HG02885 (cell line): Measurements from ENCODE around the gene HES5.

ENCODE experiments used
- ATAC-seq: cut with Tn5 transposase; IDR thresholded peaks from one replicate; pipeline ENCODE4 v1.9.1; 2021; ENCODE audit warnings: mild to moderate bottlenecking; ENCODE audit not compliant: unreplicated experiment, poor library complexity

HES5 gene

GRCh38 chr1:2502661-2503553 lies 27.2 kb downstream of the HES5 start:
- ATAC-seq: no peak

DNA sequence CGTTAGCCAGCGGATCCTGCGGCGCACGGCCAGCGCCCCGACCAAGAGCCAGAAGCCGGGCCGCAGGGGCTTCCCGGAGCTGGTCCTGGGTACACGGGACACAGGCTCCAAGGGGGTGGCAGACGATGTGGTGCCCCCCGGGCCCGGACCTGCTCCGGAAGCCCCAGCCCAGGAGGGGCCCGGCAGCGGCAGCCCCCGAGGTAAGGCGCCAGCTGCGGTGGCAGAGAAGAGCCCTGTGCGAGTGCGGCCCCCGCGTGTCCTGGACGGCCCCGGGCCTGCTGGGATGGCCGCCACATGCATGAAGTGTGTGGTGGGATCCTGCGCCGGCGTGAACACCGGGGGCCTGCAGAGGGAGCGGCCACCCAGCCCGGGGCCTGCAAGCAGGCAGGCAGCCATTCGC lies 27.9 kb downstream of the HES5 start:
- no peak for ATAC-seq

DNA sequence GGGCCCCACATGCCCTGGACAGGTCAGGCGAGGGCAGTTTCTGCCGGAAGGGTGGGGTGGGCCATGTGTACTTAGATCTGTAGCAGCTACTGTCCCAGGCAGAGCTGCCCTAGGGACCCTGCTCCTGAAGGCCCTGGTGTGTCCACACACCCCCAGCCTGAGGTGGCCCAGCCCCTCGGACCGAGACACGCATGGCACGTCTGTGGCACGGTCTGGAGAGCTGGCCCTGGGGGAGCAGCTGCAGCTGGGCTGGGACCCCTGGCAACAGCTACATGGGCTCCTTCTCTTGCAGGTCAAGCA lies 28.3 kb downstream of the HES5 start:
- ATAC-seq: no peak

DNA sequence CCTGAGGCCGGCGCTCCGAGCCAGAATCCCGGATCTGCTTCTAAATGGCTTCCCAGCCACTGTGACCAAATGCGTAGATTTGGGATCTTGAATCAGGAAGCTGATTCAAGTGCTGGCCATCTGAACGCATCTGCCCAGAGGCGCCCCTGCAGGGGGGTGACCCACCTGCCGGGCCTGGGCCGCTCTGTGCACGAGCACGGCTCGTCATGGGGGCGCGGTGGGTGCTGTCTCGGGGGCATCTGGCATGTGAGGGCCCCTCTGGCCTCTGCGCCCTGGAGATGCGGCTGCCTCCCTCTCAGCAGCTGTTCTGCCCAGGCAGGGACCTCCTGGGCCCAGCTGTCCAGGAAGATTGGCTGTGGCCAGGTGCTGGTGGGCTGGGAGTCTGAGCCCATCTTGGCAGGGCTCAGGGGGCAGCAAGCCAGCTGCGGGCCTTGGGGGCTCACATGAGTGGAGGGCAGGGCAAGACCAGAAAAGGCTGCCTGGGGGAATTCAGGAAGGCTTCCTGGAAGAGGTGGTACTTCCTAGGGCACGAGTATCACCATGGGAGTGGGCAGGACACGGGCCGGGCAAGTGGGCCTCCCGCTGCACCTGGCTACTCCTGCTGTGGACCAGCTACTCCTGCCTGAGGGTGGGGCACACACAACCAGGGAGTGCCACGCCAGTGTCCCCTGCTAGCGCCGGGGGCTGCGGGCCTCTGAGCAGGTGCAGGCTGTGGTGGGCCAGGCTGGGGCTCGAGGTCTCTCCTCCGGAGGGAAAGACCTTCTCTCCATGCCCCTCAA lies 28.8 kb downstream of the HES5 start:
- ATAC-seq: no peak

DNA sequence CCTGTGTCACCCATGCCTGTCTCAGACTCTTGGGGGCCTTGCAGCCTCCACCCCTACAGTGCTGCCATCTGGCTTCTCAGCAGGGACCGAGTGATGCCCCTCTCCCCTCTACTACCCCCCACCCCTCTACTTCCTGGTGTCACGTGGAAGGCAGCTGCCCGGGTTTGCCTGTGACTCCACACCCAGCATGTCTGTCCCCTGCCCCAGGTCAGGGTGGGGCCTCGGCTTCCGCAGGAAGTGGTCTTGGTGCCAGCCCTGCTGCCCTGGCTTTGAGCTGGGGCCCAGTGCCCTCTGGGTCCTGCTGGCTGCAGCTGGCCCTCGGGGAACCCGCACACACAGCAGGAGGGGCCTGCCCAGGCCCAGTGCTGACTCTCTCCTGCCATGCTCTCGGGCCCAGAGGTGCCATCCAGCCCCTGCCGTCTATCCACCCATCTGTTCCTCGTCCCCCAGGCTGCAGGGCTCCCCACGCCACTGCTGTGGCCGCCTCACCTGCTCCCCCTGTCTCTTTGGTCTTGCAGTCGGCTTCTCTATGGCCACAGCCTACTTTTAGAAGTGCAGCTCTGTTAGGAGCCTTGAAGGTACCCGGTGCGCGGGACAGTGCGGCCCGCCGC lies 30.0 kb downstream of the HES5 start:
- ATAC-seq: no peak

DNA sequence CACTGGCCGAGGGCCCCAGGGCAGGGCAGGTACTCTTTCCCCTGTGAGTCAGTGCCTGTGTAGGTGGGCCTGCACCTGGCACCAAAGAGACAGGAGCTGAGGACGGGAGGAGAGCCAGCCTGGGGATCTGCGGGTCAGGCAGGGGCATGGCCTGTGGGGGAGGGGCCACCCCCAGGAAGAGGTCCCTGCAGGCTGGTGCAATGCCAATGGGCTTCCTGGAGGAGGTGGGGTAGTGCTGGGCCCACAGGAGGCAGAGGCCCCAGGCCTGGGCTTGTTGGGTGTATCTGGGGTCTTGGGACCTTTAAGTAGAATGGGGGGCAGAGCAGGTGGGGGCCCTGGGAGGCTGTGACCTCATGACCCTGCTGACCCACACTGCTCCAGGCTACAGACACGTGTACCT lies 30.8 kb downstream of the HES5 start:
- no peak for ATAC-seq

DNA sequence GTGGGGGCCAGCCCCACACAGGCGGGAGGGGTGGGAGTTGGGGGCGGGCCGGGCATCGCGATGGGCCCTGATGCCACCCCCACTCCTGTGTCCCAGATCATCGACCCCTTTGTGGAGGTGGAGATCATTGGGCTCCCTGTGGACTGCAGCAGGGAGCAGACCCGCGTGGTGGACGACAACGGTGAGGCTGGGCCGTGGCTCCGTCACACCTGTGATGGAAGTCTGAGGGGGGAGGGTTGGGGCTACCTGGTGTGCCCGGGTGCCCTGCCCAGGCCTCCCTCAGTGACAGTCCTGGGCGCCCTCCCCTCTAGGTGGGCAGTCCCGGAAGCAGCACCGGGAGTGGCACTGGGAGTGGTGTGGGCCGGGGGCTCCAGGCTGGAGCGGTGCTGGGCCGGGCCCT lies 31.4 kb downstream of the HES5 start:
- no peak for ATAC-seq

GRCh38 chr1:2497891-2498290 lies 32.2 kb downstream of the HES5 start:
- ATAC-seq: no peak

GRCh38 chr1:2496746-2497145 lies 33.3 kb downstream of the HES5 start:
- no peak for ATAC-seq

DNA sequence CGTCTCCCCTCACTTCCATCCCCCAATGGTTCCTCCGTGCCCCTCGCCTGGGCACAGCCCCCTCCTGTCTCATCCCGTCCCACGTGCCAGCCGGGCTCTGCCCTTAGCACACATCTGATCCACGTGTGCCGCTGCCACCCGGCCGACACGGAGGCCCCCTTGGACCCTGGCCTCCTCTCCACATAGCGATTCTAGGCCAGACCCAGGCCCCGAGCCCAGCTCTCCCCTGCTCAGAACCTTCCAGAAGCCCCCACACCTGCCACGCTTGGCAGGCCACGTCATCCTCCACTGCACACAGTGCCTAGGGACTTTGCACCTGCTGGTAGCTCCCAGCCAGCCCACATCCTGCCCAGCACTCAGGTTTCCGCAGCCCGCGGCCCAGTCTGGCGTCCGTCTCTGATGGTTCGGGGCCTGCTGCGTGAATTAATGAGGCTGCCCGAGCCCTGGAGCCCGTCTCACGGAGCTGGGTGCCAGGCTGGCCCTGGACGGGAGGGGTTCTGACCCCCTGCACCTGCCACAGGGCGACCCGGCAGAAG lies 33.9 kb downstream of the HES5 start:
- no peak for ATAC-seq

DNA sequence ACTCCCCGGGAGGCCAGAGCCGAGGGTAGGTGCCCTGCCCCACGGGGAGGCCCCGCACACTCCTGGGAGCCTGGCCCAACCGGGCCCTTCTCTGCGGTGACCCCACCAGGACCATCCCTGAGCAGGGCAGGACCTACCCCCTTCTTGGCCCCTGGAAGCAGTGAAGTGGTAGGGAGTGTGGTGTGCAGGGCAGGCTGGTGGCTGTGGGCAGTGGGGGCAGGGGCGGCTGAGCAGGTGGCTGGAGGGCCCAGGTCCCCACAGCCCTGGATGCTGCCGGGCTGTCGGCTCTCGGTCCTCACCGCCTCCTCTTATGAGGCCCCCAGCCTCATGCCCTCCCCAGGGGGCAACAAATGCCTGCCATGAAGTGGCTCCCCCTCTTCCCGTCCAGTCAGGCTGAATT lies 34.5 kb downstream of the HES5 start:
- no peak for ATAC-seq

GRCh38 chr1:2495026-2495425 lies 35.0 kb downstream of the HES5 start:
- no peak for ATAC-seq

- no peak for ATAC-seq
Observed at GRCh38 chr1:2494323-2494693, 35.8 kb downstream of the HES5 start.

DNA sequence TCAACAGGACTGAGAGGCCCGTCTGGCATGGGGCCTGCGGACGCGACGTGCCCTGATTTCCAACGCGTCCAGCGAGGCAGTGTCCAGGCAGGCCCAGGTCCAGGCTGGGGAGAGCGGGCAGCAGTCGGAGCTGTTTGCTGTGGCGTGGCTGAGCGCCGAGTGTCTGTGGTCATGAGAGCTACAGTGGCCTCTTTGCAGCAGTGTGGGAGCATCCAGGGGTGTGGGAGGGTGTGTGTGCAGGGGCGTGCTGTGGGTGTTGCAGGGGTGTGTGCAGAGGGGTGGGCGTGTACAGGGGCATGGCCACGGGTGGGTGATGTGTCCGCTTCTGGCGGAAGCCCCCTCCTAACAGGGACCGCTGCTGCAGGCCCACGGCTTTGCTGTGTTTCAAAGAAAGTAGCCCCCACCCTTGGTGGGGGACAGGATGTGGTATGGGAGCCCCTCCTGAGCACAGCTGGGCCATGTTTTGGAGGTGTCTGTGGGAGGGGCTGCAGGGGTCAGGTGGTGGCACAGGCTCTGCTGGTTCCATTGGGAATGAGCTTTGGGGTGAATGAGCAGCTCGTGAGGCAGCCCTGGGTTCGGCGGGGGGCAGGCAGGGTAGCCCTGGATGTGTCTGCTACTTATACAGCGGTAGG lies 36.3 kb downstream of the HES5 start:
- ATAC-seq: no peak

- no peak for ATAC-seq
Observed at GRCh38 chr1:2493218-2493617, 36.8 kb downstream of the HES5 start.

DNA sequence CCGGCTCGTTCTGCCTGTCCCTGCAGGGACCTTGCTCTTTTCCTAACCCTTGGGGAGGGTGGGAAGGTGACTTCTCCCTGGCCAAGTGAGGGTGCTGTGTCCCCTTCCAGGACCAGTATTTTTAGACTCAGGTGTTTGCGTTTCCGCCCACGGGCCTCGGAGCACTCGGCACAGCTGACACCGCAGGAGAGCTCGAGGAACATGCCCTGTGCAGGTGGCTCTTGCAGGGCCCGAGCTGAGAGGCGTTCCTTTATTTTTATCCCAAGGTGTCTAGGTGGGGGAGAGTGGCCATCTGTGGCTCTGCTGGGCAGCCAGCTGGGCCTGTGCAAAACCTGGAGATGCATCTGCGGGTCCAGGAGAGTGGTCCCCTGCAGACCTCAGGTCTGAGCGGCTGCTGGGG lies 38.0 kb downstream of the HES5 start:
- ATAC-seq: no peak

DNA sequence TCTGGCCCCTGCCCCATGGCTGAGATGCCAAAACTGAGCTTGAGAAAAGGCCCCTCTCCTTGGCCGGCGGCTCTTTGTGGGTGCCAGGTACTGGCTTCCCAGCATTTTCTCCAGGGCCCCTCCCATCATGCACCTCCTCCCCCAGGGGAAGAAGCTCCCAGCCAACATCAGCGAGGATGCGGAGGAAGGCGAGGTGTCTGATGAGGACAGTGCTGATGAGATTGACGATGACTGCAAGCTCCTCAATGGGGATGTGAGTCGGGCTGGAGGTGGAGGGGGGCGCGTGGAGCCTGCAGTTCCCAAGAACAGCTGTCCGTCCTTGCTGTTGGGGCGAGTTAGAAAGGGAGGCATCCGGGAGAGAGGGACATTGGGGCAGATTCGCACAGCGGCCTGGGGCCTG lies 40.4 kb downstream of the HES5 start:
- no peak for ATAC-seq

DNA sequence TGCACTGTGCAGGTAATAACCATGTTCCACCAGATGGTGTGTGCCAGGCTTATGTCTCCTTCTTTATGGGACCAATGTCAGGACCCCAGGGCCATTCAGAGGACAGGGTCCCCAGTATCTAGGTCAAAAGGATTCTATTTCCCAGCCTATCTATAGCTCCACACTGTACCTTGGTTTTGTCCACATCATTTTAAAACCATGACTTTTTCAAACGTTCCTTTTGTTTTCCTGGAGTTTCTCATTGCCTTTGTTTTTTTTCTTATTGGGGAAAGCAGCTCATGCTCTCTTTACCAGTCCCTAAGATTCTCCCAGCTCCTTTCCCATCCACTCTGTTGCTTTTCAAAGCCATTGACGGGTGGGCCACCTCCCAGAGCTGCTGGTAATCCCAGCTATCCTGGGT lies 41.4 kb downstream of the HES5 start:
- no peak for ATAC-seq

- ATAC-seq: no peak
Observed at GRCh38 chr1:2486558-2486957, 43.5 kb downstream of the HES5 start.

- no peak for ATAC-seq
Observed at GRCh38 chr1:2486041-2486440, 44.0 kb downstream of the HES5 start.

DNA sequence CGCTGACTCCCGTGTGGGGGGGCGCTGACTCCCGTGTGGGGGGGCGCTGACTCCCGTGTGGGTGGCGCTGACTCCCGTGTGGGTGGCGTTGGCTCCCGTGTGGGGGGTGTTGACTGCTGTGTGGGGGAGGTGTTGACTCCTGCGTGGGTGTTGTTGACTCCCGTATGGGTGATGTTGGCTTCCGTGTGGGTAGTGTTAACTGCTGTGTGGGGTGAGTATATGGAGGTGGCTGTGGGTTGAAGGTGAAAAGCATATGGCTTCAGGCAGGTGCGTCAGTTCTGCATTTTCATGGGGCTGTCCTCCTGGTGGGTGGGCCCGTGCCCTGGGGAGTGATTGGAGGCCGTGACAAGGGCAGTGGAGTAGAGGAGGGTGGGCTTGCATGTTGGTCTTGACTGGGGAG lies 46.1 kb downstream of the HES5 start:
- no peak for ATAC-seq
